LoVo (cell line): ENCODE results near the gene TDRD1.
A peak's percentile ranks its signal among the peaks of the same experiment; 100 is the strongest.

Experiments used
- DNase-seq: peaks from one replicate; pipeline ENCODE4 v3.0.0-alpha.2; 2016; ENCODE audit warnings: low spot score

The TDRD1 gene

DNA sequence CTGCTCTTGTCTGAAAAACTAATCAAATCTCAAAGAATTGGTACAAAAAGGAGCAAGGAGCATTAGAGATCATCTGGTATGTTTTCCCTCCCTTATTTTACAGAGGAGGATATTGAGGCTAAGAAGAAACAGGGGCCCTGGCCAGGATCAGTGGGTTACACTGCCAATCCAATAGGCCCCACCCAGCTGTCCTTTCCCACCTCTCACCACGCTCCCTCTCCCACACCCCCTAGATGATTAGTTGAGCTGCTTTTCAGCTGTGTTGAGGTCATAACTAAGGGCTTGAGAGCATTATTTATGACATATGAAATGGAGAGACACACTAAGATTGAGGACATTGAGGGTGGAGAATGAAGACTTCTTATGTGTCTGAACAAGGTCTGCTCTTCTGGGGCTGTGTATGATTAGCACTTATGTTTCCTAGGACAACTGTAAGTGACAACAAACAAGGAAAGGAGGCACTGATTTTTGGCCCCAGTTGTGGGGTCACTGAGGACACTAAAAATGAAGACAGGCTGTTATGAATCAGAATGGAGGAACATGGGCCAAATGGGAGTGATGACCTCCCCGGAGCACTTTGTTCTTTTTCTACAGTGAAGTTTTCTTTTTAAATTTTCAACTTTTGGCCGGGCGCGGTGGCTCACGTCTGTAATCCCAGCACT is 86.4 kb downstream of the TDRD1 start:
- no peak for DNase-seq

- DNase-seq: no peak
Measured at GRCh38 chr10:114266521-114266920, 87.4 kb downstream of the TDRD1 start.

DNA sequence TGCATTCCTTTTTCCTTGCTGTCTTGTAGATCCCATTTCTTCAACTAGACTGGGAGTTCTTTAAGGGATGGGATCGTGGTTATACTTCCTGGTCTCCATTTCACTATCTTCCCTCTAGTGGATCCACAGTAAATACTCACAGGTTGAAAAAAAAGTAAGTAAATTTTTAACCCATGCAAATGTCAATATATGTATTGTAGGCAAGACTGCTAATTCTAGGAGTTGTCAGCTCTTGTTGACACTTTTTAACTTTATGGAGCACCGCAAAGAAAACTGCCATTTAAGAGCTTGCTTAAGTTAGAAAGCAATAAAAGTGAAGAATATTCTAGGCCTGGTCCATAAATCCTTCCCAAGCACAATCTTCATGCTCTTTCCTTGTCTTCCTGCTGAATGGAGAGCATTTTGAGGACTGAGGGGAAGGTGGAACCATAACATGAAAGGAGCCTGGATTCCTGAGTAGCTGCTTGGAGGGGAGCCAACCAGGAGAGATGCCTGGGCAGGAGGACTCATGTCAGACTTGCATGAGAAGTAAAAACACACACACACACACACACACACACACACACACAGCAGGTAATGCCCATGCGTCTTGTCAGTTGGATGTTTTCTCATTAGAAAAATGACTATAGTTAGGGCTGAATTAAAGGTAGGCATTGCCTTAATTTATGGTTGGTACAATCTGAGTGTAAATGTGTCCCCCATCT is 92.1 kb downstream of the TDRD1 start:
- DNase-seq: peak; percentile 69

GRCh38 chr10:114271779-114272167 is 92.6 kb downstream of the TDRD1 start:
- peak; percentile 51 for DNase-seq

DNA sequence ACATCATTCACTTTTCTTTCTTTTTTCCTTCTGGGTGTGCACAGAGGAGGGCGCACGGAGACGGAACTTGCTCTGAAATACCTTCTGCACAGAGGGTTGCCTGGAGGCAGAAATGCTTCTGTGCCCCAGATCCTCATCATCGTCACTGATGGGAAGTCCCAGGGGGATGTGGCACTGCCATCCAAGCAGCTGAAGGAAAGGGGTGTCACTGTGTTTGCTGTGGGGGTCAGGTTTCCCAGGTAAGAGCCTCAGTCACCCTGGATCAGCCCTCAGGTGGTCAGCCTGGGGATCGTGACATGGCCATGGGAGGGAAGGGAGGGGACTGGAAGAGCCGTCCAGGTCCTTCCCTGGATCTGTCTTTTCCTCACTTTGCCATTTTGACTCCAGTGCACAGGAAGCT is 93.5 kb downstream of the TDRD1 start:
- no peak for DNase-seq

- no peak for DNase-seq
Measured at GRCh38 chr10:114273910-114274309, 94.8 kb downstream of the TDRD1 start.

- DNase-seq: no peak
Measured at GRCh38 chr10:114274616-114275453, 95.7 kb downstream of the TDRD1 start.

GRCh38 chr10:114276066-114276465 is 96.9 kb downstream of the TDRD1 start:
- DNase-seq: no peak

DNA sequence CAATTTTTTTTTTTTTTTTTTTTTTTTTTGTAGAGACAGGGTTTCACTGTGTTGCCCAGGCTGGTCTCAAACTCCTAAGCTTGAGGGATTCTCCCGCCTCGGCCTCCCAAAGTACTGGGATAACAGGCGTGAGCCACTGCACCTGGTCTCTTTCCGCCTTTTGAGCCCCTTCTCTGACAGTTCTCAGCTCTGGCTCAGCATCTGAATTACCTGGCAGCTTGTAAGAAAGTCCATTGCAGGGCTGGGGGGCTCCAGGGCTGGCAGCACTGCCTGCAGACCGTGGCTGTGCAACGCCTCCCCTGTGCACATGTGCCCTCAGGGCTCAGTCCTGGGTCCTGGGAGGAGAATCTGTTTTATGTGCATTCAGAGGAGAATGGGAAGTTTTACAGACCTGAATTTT is 97.5 kb downstream of the TDRD1 start:
- DNase-seq: no peak

GRCh38 chr10:114278140-114278883 is 99.2 kb downstream of the TDRD1 start:
- DNase-seq: no peak

DNA sequence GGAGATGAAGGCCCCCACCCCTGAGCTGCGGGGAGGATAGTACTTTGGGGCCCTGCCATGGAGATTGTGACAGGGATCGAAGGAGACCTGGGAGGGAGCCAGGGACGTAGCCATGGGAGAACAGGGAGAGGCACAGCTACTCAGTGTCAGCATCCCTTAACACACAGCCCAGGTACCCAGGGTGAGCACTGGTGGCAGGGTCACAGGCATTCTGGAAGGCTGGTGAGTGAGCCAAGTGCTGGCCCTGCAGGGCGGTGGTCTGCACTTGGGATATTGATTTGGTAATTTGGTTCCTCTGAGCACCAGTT is 99.7 kb downstream of the TDRD1 start:
- no peak for DNase-seq

GRCh38 chr10:114279289-114279688 is 100.1 kb downstream of the TDRD1 start:
- no peak for DNase-seq

- DNase-seq: no peak
Measured at GRCh38 chr10:114279901-114280644, 100.9 kb downstream of the TDRD1 start.

DNA sequence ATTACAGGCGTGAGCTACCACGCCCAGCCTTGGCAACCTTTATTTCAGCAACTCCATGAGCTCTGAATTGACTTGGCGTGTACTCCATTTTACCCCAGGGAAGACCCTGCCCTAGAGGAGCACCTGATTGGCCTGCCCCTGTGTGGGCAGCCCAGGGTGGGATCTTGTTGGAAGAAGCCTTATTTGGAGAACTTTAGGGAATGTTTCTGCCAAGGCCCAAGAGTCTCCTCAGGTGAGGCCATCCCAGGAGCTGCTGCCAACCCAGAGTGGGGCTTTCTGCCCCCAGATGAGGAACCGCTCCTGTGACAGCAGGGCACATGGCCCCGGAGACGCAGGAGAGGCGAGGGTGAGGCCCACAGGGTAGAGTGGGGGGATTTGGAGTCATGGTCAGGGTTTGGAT is 101.9 kb downstream of the TDRD1 start:
- no peak for DNase-seq

GRCh38 chr10:114281461-114281860 is 102.3 kb downstream of the TDRD1 start:
- no peak for DNase-seq
